ENCODE results near the gene TADA2B. TPM values are rescaled to one million over a fixed set of nuclear protein-coding genes. Genes with fewer than 3 reads are reported as not detected.

Gene TADA2B
- total RNA-seq, 5 donors from 2014 or later (not counting 1 experiment from before 2014, with no cell fraction given): 36.6 to 44.8 (median 42.3) TPM

DNA sequence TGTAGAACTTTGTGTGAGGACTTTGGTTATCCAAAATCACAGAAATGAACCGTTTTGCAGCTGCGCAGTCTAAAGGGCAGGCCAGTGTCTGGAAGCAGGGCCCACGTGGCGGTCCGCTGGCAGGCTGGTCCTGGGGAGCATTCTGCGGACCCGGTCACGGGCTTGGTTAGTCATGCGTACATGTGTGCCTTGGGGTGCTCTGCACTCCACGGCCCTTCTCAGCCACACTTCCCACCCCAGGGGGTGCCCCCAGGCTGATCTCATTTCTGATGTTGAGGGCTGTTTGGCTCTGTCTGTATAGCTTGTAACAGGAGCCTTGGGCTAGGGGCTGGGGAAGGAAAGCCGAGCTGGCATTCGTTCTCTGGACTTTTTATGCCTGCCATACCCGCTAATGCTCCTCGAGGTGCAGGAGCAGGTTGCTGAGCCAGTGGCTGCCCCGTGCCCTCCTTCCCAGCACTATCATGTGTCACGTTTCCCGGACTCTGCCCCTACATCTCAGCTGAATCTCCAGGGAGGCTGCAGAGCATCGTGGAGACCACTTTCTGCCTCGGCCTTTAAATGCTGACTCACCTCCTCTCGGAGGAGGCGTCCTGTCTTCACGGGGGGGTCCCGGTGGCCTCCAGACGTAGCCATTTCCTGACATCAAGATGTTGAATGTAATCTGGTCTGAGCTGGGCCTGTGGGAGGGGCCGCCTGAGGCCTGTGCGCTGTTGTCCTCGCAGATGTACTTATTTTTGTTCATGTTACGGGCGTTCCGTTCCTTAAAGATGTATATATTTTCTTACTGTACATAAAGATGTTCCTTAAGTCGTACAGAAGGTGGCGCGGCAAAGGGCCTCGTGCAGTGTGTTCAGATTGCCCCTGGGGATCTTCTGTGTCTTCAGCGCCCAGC, 11.4 kb upstream of the TADA2B start:
- Histone ChIP-seq H3K4me1 (ENCODE audit: control insufficient read depth in 1 of 2, extremely low read depth in 1 of 2, insufficient read depth in 2 of 2, low read length in 2 of 2) (no peaks in the 10 kb centered on the region), H3K36me3 (ENCODE audit: control insufficient read depth in 2 of 2, extremely low read depth in 1 of 2, insufficient read depth in 1 of 2, low read length in 1 of 2) (peaks cover 19 to 46% of the 10 kb centered on the region in 2 donors), H3K9me3 (no peaks in the 10 kb centered on the region), H3K27ac (ENCODE audit: low read length) (no peak overlapping the region), H3K4me3 (ENCODE audit: control insufficient read depth in 1 of 2, extremely low read depth in 1 of 2, low read length in 1 of 2) (no peak overlapping the region), H3K27me3 (replicated peaks in 1 of 2; ENCODE audit: control insufficient read depth in 2 of 2, extremely low read depth in 1 of 2, insufficient read depth in 2 of 2, low read length in 1 of 2) (no peaks in the 10 kb centered on the region)
- H3K4me1 Mint-ChIP-seq: no peaks in the 10 kb centered on the region
- no peak for DNase-seq
- no peak overlapping the region for H3K27ac Mint-ChIP-seq
- no peak overlapping the region for H3K4me3 Mint-ChIP-seq
- no peaks in the 10 kb centered on the region for H3K27me3 Mint-ChIP-seq
- ATAC-seq (replicated peaks in 1 of 4): no peak
- CTCF ChIA-PET: no interaction called here
- no peaks in the 10 kb centered on the region for H3K9me3 Mint-ChIP-seq
- POLR2A ChIA-PET: no interaction called here
- H3K36me3 Mint-ChIP-seq: peaks cover 25% of the 10 kb centered on the region
- WGBS (ENCODE audit: insufficient coverage): 80% methylated on average over 26 of the region's 35 CpGs

GRCh38 chr4:7032596-7032995, 10.6 kb upstream of the TADA2B start:
- Histone ChIP-seq H3K27ac (ENCODE audit: low read length) (no peak overlapping the region), H3K4me1 (ENCODE audit: control insufficient read depth in 1 of 2, extremely low read depth in 1 of 2, insufficient read depth in 2 of 2, low read length in 2 of 2) (no peaks in the 10 kb centered on the region), H3K36me3 (ENCODE audit: control insufficient read depth in 2 of 2, extremely low read depth in 1 of 2, insufficient read depth in 1 of 2, low read length in 1 of 2) (peaks cover 19 to 38% of the 10 kb centered on the region in 2 donors), H3K27me3 (replicated peaks in 1 of 2; ENCODE audit: control insufficient read depth in 2 of 2, extremely low read depth in 1 of 2, insufficient read depth in 2 of 2, low read length in 1 of 2) (no peaks in the 10 kb centered on the region), H3K4me3 (ENCODE audit: control insufficient read depth in 1 of 2, extremely low read depth in 1 of 2, low read length in 1 of 2) (no peak overlapping the region), H3K9me3 (no peaks in the 10 kb centered on the region)
- ChIA-PET CTCF (no interaction called here), POLR2A (no interaction called here)
- DNase-seq: no peak
- H3K4me1 Mint-ChIP-seq: peaks cover 0 to 7% (median 0%) of the 10 kb centered on the region in 3 donors
- no peak overlapping the region for H3K27ac Mint-ChIP-seq
- no peak overlapping the region for H3K4me3 Mint-ChIP-seq
- no peak for ATAC-seq (replicated peaks in 1 of 4)
- H3K27me3 Mint-ChIP-seq: no peaks in the 10 kb centered on the region
- no peaks in the 10 kb centered on the region for H3K9me3 Mint-ChIP-seq
- H3K36me3 Mint-ChIP-seq: peaks cover 19% of the 10 kb centered on the region
- WGBS (ENCODE audit: insufficient coverage): 92% methylated on average over 2 of the region's 8 CpGs

DNA sequence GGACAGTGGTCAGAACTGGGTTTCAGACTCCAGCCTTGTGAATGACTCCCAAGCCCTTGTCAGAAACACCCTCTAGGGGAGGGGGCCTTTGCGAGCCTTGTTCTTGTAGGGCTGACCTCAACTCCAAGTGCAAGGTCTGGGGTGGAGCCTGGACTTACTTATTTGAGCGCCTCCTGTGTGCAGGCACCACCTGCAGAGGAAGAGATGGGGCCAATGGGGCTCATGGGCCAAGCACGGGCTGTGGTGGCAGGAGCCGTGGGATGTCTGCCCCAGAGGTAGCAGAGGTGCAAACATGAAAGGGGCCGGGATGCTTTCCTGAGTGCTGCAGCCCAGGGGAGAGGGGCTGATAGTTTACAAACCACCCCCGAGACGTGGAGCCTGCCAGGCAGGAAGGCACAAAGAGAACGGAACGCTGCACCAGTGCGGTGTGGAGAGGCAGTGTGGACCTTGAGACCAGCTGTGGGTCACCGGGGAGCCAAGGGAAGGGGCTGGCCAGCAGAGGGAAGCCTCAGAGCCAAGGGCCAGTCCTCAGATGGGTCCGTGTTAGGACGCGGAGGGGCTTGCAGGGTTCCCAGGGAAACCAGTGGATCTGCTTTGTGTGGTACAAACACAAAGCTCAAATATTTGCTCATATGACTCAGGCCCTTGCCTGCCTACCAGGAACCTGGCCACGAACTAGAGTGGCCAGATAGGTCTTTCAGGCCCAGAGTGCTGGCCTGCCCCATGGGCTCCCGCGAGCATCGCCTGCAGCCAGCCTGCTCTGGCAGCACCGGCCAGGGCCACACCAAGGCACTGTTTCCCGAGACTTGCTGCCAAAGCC, 8.7 kb upstream of the TADA2B start:
- 87% methylated on average over 13 of the region's 20 CpGs for WGBS (ENCODE audit: insufficient coverage)
- ChIA-PET CTCF (interaction anchor here in 1 of 2 donors (0.6 kb wide), 1 partner anchor 161 kb away, joined by 3 read pairs; no protein-coding TSS in a partner anchor), POLR2A (no interaction called here)
- H3K27me3 Mint-ChIP-seq: no peaks in the 10 kb centered on the region
- no peaks in the 10 kb centered on the region for H3K27me3 ChIP-seq (replicated peaks in 1 of 2; ENCODE audit: control insufficient read depth in 2 of 2, extremely low read depth in 1 of 2, insufficient read depth in 2 of 2, low read length in 1 of 2)
- no peaks in the 10 kb centered on the region for H3K9me3 ChIP-seq
- no peak for DNase-seq
- H3K4me3 Mint-ChIP-seq: no peak overlapping the region
- ATAC-seq (replicated peaks in 1 of 4): no peak
- no peak overlapping the region for H3K4me3 ChIP-seq (ENCODE audit: control insufficient read depth in 1 of 2, extremely low read depth in 1 of 2, low read length in 1 of 2)
- H3K27ac Mint-ChIP-seq: no peak overlapping the region
- H3K4me1 Mint-ChIP-seq: peaks cover 0 to 12% (median 5%) of the 10 kb centered on the region in 3 donors
- no peaks in the 10 kb centered on the region for H3K9me3 Mint-ChIP-seq
- no peaks in the 10 kb centered on the region for H3K4me1 ChIP-seq (ENCODE audit: control insufficient read depth in 1 of 2, extremely low read depth in 1 of 2, insufficient read depth in 2 of 2, low read length in 2 of 2)
- no peak overlapping the region for H3K27ac ChIP-seq (ENCODE audit: low read length)
- peaks cover 13% of the 10 kb centered on the region for H3K36me3 Mint-ChIP-seq
- peaks cover 19 to 31% of the 10 kb centered on the region in 2 donors for H3K36me3 ChIP-seq (ENCODE audit: control insufficient read depth in 2 of 2, extremely low read depth in 1 of 2, insufficient read depth in 1 of 2, low read length in 1 of 2)

- H3K4me1 Mint-ChIP-seq: peaks cover 9 to 19% (median 13%) of the 10 kb centered on the region in 3 donors
- no peaks in the 10 kb centered on the region for H3K27me3 Mint-ChIP-seq
- no peak overlapping the region for H3K27ac ChIP-seq (ENCODE audit: low read length)
- H3K4me1 ChIP-seq (ENCODE audit: control insufficient read depth in 1 of 2, extremely low read depth in 1 of 2, insufficient read depth in 2 of 2, low read length in 2 of 2): peaks cover 0 to 9% of the 10 kb centered on the region in 2 experiments
- no peak overlapping the region for H3K4me3 Mint-ChIP-seq
- 80% methylated on average over 2 of the region's 6 CpGs for WGBS (ENCODE audit: insufficient coverage)
- H3K36me3 ChIP-seq (ENCODE audit: control insufficient read depth in 2 of 2, extremely low read depth in 1 of 2, insufficient read depth in 1 of 2, low read length in 1 of 2): peaks cover 0 to 4% of the 10 kb centered on the region in 2 donors
- H3K9me3 ChIP-seq: no peaks in the 10 kb centered on the region
- DNase-seq (peak in 1 of 35 experiments; percentile 42), ATAC-seq (replicated peaks in 1 of 4) (peak in 1 of 4 experiments; percentile 73)
- CTCF ChIA-PET: no interaction called here
- peaks cover 1% of the 10 kb centered on the region for H3K36me3 Mint-ChIP-seq
- H3K27me3 ChIP-seq (replicated peaks in 1 of 2; ENCODE audit: control insufficient read depth in 2 of 2, extremely low read depth in 1 of 2, insufficient read depth in 2 of 2, low read length in 1 of 2): no peaks in the 10 kb centered on the region
- POLR2A ChIA-PET: interaction anchor here in 1 of 2 donors (0.6 kb wide), 1 partner anchor 46 kb away, joined by 7 read pairs; no protein-coding TSS in a partner anchor
- no peak overlapping the region for H3K4me3 ChIP-seq (ENCODE audit: control insufficient read depth in 1 of 2, extremely low read depth in 1 of 2, low read length in 1 of 2)
- no peaks in the 10 kb centered on the region for H3K9me3 Mint-ChIP-seq
- H3K27ac Mint-ChIP-seq: peak overlapping the region in 1 of 2 donors; percentile 9
Observed at GRCh38 chr4:7037425-7037824, 5.7 kb upstream of the TADA2B start.

DNA sequence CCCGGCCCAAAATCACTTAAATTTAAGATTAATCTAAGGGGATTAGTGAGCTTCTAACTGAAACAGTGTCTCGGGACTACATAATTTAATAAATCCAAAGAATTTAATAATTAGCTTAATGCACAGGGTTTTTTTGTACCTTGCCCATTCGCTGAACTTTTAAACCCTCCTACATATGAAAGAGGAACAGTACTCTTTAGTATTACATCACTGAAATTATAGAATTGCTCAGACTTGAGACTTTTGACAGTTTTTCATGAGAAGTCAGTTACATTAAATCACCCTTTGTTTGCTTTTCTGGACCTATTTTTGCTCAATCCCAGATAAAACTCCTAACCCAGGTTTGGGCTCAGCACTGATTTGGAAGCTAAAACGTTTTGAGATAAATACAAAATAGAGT, 2.4 kb upstream of the TADA2B start:
- CTCF ChIA-PET: interaction anchor here (0.5 to 4.4 kb wide), 3 partner anchors 28 to 320 kb away, joined by 3 to 69 read pairs (median 5); partner anchors contain the start of gene GRPEL1 (in 1 of the 2)
- Histone ChIP-seq H3K27ac (ENCODE audit: low read length) (no peak overlapping the region), H3K27me3 (replicated peaks in 1 of 2; ENCODE audit: control insufficient read depth in 2 of 2, extremely low read depth in 1 of 2, insufficient read depth in 2 of 2, low read length in 1 of 2) (no peaks in the 10 kb centered on the region), H3K9me3 (no peaks in the 10 kb centered on the region), H3K4me3 (ENCODE audit: control insufficient read depth in 1 of 2, extremely low read depth in 1 of 2, low read length in 1 of 2) (no peak overlapping the region), H3K4me1 (ENCODE audit: control insufficient read depth in 1 of 2, extremely low read depth in 1 of 2, insufficient read depth in 2 of 2, low read length in 2 of 2) (peaks cover 14 to 33% of the 10 kb centered on the region in 2 experiments), H3K36me3 (ENCODE audit: control insufficient read depth in 2 of 2, extremely low read depth in 1 of 2, insufficient read depth in 1 of 2, low read length in 1 of 2) (peaks cover 0 to under 1% of the 10 kb centered on the region in 2 donors)
- peaks cover 6% of the 10 kb centered on the region for H3K36me3 Mint-ChIP-seq
- POLR2A ChIA-PET: interaction anchor here in 1 of 2 donors (1.0 kb wide), 1 partner anchor 28 kb away, joined by 4 read pairs; no protein-coding TSS in a partner anchor
- no peak overlapping the region for H3K27ac Mint-ChIP-seq
- 33% methylated on average over 1 of the region's 4 CpGs for WGBS (ENCODE audit: insufficient coverage)
- peak overlapping the region; percentile 22 to 91 (median 39) for H3K4me3 Mint-ChIP-seq
- no peaks in the 10 kb centered on the region for H3K27me3 Mint-ChIP-seq
- H3K4me1 Mint-ChIP-seq: peaks cover 28 to 41% (median 31%) of the 10 kb centered on the region in 3 donors
- DNase-seq (no peak), ATAC-seq (replicated peaks in 1 of 4) (no peak)
- H3K9me3 Mint-ChIP-seq: no peaks in the 10 kb centered on the region

DNA sequence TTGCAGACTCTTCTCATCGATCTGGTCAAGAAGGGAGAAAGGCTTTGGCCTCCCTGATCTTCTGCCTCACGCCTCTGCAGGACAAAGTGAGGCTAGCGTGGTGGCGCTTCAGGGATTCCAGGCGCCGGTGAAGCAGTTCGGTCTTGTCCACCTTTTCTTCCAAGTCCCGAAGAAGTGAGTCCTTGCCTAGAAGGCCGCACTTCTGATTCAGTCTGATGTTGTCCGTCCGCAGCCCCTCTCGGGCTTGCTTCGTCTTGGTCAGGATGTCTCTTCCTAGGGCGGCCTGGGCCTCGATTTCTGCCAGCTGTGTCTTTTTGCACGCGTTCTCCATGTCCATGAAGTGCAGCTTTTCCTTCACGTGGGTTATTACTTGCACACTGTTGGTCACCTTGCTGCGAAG, 1.9 kb upstream of the TADA2B start:
- DNase-seq: no peak
- Histone ChIP-seq H3K4me1 (ENCODE audit: control insufficient read depth in 1 of 2, extremely low read depth in 1 of 2, insufficient read depth in 2 of 2, low read length in 2 of 2) (peaks cover 14 to 38% of the 10 kb centered on the region in 2 experiments), H3K4me3 (ENCODE audit: control insufficient read depth in 1 of 2, extremely low read depth in 1 of 2, low read length in 1 of 2) (no peak overlapping the region), H3K9me3 (no peaks in the 10 kb centered on the region), H3K36me3 (ENCODE audit: control insufficient read depth in 2 of 2, extremely low read depth in 1 of 2, insufficient read depth in 1 of 2, low read length in 1 of 2) (peaks cover 0 to 6% of the 10 kb centered on the region in 2 donors), H3K27me3 (replicated peaks in 1 of 2; ENCODE audit: control insufficient read depth in 2 of 2, extremely low read depth in 1 of 2, insufficient read depth in 2 of 2, low read length in 1 of 2) (no peaks in the 10 kb centered on the region), H3K27ac (ENCODE audit: low read length) (no peak overlapping the region)
- WGBS (ENCODE audit: insufficient coverage): 94% methylated on average over 16 of the region's 19 CpGs
- Mint-ChIP-seq H3K4me3 (peak overlapping the region; percentile 76 to 91 (median 88)), H3K27ac (peak overlapping the region; percentile 64 to 65), H3K9me3 (no peaks in the 10 kb centered on the region), H3K4me1 (peaks cover 33 to 46% (median 36%) of the 10 kb centered on the region in 3 donors), H3K36me3 (peaks cover 6% of the 10 kb centered on the region), H3K27me3 (no peaks in the 10 kb centered on the region)
- CTCF ChIA-PET: interaction anchor here in 1 of 2 donors (1.4 to 4.4 kb wide), 2 partner anchors 27 to 55 kb away, joined by 5 to 69 read pairs; partner anchors contain the start of gene GRPEL1
- ATAC-seq (replicated peaks in 1 of 4): no peak
- POLR2A ChIA-PET: interaction anchor here (0.7 to 2.6 kb wide), 3 partner anchors 26 to 324 kb away, joined by 4 to 10 read pairs (median 4); partner anchors contain the start of gene GRPEL1 (in 1 of the 2)
